Ammon's horn (tissue), 1 donor: ENCODE data around the gene TERB1.
A peak's percentile ranks its signal among the peaks of the same experiment; 100 is the strongest.

Source experiments
- DNase-seq: peaks from one replicate; pipeline ENCODE4 v3.0.0-alpha.2; 2016; ENCODE audit warnings: low spot score

TERB1 gene

DNA sequence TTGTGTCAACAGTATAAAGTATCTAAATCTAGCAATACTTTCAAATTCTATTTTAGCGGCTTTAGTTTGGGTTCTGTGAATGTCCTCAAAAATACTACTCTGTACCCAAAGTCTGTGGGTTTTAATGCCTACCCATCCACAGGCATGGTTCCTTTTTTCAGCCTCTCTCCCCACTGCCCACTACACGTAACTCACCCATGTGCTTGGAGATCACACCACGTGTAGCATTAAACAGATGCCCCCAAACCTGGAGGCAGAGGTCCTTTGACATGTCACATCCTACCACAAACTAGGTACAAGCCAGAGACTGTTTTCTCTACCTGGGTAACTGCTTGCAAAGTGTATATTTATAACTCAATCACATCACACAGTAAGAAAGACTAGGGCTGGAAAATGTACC, 55.3 kb downstream of the TERB1 start:
- no peak for DNase-seq

DNA sequence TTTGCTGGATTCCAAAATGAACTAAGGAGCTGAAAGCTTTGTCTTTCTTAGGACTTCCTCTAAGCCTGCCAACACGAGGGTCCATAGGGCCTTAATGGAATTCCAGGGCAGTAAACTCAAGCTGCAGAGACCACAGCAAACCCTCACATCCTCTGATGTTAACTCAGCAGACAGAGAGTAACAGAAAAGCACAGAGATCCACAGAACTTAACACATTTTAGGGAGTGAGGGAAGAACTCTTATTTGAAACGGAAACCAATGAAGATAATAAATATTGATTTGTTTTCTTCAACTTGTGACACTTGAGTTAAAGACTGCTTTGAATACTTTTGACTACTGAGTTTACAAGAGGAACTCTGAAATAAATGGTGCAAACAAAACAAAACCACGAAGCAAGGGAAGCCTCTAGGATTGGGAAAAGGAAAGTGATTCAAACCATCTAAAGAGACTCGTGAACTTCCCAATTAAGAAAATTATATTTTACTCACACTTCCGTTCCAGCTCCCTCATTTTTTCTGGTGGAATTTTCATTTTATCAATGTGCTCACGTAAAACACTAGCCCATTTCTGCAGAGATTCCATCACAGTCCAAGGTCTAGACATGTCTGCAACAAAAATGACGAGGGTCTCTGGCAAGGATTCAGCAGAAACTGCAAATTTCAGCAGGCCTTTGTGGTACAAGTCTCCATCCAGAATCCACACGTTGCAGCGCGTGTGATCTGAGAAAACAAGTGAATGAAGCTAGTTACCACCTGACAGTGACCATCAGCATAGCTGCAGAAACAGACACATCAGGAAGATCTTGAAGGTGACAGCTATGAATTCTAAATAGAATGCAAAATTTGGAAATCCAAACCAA, 59.2 kb downstream of the TERB1 start:
- no peak for DNase-seq

DNA sequence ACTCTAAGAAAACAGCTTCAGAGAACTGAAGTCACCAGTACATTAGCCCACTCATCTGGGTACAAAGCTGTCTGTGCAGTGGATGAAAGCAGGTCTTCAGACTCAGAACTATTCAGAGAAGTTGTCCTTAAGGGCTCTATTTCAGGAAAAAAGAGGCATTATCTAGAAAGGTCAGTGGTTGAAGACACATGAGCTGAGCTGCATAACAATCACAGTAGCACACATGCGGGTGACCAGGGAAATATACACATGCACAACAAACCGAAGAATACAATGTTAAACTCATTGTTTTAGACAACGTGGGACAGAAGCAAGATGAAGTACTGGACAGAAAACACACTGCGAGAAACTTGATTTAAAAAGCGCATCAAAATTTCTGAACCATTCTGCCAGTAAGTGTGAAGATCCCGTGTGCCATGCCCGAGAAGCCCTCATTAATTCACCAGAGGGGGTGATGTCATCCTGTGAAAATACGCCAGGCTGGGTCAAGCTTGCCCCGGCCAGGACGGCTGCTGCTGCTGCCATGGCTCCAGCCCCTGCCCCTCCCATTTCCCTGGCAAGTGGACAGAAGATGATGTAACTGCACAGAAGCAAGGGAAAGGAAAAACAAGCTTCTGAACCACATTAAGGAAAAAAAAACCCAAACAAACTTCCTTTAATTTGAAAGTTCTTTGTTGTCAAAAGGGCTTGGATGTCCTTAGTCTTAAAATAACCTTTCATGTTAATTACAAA, 60.0 kb downstream of the TERB1 start:
- DNase-seq = peak; percentile 99

DNA sequence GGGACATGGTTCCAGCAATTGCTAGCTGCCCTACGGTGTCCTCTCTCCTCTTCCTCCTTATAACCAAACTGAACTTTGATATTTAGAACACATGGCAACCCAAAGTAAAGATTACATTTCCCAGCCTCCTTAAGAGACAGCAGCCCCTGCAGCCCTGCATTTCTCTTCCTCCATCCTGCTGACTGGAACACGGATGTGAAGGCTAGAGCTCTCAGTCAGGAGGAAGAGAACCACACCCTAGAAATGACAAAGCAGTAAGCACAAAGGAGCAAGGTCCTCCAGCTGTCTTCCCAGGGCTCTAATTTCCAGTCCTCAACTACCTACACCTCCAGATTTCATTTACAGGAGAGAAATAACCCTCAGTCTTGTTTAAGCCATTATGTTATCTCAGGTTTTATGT, 60.9 kb downstream of the TERB1 start:
- no peak for DNase-seq

DNA sequence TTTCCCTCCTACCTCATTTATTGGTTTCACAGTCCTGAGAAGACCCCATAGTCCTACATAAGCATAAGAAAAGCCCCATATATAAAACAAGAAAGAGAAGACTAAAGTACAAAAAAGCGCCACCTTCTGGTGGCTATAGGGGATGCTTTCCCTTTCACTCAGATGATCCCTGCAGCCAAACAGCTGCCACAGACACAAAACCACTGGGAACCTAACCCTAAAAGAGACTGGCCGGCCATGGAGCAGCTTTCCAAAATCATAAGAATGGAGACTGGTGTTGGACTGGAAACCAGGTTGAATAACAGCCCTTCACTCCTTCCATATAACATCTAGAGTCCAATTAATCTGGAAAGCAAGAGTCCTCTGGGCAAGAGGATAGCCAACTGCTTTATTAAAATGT, 61.4 kb downstream of the TERB1 start:
- DNase-seq = no peak

DNA sequence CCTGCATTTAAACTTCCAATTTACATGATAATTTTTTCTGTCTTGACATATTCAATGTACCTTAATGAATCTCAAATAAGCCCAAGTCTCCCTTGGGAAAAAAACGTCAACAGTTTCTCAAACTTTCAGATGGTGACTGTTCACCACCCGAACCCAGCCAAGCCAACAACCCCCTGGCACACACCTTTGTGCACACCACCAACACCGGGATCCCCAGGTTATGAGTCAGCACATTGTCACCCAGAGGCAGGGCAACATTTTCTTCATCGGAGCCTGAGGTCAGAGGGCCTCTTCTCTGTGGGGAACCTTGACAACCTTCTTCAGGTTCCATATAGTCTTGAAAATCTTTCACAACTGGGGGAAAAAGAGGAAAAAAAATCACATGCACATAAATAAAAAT, 65.5 kb downstream of the TERB1 start:
- DNase-seq = no peak

DNA sequence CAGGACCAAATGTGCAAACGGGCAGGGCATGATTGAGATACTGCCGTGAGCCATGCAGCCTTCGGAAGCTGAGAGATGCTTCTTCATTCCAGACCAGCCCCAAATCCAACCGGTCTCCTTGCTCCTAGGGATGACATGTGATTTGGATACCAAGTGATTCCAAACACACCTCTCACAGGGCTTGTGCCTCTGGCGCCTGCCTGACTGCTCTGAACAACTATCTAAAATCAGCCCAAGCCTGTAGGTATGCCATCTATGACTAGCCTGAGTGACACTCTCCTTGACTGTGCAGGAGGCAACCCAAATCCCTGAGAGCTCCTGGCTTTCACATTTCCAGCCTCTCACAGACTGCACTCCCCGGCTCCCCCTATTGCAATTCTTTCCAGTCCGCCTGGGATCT, 70.3 kb downstream of the TERB1 start:
- no peak for DNase-seq

DNA sequence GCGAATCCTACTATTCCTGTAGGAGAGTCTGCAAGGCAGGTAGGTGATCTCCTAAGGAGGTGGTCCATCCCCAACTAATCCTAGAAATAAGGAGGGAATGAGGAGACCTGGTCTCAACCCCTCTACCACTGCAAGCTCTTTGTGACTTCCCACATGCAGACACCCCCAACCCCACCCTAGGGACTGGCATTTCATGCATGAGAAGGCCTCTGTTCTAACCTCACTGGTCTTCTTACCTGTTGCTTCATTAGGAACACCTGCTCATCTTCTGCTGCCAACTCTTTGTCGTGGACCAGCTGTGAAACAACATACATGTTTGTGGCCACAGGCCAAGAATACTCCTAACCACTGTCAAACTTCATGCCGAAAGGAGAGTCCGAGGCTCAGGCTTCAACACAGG, 72.6 kb downstream of the TERB1 start:
- DNase-seq = no peak

DNA sequence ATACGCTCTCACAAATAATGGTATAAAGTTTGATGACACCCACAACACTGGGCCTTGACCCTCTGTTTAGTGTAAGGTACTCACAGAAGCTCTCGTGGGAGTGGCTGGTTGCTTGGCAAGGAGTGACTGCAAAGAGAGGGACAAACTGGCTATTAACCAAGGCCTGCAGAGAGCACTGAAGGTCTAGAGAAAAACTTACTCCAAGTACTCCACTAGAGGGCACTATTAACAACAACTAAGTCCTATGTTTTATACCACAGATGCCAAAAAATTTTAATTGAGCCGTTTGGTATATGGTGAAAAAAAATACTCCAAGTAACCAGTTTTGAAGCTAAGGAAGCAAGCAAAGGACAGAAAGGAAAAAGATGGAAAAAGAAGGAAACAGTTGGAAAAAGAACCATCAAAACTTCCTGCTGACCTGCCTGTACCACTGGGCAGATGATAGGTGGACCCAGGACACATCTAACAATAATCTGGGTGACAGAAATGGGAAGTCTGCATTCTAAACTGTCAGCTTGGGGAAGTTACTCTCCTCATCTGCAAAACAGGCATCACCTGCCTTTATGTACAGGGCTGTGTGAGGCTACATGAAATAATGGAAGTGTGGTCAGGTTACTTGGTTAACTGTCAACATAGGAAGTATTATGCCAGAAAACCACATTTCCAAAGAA, 73.1 kb downstream of the TERB1 start:
- peak; percentile 85 for DNase-seq

DNA sequence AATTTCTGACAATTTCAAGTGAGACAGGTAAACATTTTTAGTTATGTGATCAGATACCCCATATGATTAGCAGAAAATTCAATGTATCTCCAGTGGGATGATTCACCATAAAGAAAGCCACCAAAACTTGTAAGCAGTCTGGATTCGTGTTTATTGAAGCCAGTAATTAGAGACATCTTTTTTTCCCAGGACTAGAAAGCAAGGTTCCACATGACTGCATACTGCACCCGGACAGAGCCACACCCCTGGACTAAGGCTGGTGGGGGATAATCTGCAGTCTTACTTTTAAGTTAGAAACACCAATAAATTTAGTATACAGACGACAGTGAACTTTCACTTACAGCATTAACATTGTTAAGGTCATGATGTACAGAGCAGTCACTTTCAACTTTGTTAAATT, 80.6 kb downstream of the TERB1 start:
- no peak for DNase-seq

DNA sequence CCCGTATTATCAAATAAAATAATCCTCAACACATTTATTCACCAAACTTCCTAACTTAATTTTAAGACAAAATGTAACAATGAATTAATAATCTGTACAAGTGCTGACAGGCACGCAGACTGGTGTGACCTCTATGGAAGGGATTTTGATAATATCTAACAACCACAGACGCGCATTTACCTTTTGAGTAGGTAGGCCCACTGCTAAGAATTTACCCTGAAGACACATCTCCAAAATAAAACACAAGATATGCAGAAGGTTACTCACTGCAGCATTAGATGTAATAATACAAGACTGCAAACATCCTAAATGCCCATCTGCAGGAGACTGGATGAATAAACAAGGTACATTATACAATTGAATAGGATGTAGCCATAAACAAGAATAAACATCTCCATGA, 82.1 kb downstream of the TERB1 start:
- no peak for DNase-seq

DNA sequence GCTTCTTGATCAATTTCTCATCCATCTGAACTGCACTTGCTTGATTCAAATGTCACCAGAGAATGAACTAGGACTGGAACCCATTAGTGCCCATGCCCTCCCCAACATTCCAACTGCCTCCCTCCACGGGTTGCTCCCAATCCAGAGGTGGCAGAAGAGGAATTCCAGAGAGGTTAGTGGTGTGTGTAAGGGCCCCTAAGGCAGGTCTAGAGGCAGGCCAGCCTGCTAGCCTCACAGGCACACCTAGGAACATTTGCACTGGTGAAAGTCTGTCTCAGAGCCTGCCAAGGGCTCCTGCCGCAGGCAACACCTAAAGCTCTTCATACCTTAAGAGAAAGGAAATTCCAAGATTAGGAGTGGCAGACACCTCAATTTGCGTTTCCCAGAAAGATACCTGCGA, 83.6 kb downstream of the TERB1 start:
- DNase-seq = no peak

DNA sequence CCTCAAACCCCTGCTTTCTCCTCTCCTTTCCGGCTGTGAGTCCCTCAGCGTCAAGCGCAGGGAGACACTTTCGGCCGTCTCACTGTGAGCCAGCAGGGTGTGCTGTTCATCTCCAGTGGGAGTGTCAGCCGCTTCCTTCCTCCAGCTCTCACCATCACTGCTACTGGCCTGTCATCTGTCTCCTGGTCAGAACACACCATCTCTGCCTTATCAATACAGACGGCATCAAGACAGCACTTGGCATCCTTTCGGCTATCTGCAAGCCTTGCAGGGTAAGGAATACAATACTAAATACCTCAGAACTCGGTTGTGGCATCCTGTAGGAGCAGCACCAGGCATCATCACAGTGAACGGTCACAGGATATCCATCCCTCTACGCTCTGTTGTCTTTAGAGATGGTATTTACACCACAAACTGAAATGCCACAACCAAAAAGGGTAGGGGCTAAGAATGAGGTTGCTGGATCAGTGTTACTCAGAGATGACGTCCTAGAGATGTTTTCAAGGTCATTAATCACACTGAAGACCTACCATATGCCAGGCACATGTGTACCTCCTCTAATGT, 84.2 kb downstream of the TERB1 start:
- DNase-seq = peak; percentile 75

DNA sequence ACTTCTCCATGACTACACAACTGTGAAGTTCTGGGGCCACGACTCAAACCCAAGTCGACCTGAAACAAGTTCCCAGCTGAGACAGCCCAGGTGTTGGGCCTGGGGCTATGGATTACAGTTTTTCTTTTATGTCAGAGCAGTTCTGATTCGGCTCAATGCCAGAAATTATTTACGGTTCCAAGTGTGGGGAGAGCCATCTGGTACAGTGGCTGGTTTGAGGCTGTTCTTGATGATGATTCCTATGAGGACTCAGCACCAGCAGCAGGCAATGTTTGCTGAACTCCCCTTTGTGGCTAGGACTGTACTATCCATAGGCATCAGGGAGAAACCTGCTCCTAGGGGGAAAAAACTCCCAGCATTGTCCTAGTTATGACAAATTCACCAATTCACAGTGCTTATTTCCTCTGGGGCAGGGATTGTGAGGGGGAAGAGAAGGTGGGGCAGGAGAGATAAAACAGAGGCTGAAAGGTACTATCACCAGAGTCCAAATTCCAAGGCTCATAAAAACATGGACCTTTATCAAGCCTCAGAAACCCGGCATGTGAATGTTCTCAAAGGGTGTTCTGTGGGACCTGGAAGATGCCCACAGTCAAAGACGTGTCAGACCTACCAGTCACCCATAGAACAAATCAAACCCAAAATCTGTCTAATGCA, 86.6 kb downstream of the TERB1 start:
- no peak for DNase-seq

DNA sequence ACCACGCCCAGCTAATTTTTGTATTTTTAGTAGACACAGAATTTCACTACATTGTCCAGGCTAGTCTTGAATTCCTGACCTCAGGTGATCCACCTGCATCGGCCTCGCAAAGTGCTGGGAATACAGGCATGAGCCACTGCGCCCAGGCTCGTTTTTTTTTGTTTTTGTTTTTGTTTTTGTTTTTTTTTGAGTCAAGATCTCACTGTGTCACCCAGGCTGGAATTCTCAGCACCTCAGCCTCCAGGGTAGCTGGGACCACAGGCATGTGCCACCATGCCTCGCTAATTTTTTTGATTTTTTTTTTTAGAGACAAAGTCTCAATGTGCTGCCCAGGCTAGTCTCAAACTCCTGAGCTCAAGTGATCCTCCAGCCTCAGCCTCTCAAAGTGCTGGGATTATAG, 87.3 kb downstream of the TERB1 start:
- no peak for DNase-seq

DNA sequence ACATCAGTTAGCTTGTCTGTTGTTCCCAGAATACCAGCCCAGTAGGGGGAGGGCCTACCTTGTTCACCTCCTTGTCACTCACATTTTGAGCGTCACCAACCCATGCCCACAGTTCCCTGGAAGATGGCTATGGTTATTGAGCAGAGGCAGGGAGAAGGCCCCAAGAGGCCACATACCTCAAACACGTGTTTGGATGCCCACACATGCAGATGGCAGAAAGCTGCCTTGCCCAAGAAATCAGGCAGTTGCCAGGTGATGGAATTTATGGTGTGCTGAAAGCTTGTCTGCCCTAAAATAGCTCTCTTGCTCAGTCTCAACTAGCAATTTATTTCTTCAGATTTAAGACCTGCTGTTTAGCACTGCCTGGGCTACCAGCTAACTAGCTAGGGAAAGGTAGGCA, 88.3 kb downstream of the TERB1 start:
- no peak for DNase-seq

DNA sequence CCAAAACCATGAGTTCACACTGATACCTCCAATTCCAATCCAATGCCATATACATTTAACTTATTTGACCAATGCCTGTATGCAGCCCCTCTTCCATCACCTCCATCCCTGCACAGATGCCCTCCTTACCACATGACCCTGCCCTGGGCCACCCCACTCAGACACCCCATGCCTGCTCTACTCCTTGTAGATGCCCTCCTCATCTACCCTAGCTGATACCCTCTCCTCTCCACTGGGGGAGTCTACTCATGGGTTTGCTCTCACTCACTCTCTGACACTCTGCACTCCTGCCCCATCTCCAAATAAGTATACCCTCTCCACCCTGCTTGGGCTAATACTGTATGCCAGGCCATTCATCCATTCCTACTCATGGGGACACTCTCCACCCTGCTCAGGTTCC, 88.9 kb downstream of the TERB1 start:
- DNase-seq = no peak

DNA sequence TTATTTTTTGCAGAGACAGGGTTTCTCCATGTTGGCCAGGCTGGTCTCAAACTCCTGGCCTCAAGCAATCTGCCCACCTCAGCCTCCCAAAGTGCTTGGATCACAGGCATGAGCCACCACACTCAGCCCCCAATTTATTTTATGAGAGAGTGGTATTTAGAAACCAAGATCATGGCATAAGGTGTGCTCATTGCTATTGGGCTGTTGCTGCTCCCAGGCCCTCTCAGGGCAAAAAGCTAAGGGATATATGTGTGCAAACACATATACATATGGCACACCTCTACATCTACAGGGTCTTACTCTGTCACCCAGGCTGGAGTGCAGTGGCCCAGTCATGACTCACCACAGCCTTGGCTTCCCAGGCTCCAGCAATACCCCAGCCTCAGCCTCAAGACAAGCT, 89.8 kb downstream of the TERB1 start:
- DNase-seq = no peak

DNA sequence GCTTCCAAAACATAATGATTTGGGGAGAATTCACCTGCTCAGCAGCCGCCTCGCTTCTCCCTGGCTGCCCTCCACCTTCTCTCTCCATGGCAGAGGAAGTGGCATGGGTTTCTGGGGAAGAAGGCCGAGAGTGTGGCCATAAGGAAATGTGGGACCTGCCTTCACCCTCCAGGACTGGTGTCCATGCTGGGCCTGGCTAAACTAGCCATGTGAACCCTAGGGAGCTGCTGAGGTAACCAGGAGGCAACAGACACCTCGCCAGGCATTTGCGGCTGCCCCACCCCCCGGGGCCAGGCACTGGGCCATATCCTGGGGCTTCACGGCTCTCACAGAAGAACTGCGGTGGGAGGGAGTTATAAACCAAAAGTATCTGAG, 94.9 kb downstream of the TERB1 start:
- DNase-seq = no peak

DNA sequence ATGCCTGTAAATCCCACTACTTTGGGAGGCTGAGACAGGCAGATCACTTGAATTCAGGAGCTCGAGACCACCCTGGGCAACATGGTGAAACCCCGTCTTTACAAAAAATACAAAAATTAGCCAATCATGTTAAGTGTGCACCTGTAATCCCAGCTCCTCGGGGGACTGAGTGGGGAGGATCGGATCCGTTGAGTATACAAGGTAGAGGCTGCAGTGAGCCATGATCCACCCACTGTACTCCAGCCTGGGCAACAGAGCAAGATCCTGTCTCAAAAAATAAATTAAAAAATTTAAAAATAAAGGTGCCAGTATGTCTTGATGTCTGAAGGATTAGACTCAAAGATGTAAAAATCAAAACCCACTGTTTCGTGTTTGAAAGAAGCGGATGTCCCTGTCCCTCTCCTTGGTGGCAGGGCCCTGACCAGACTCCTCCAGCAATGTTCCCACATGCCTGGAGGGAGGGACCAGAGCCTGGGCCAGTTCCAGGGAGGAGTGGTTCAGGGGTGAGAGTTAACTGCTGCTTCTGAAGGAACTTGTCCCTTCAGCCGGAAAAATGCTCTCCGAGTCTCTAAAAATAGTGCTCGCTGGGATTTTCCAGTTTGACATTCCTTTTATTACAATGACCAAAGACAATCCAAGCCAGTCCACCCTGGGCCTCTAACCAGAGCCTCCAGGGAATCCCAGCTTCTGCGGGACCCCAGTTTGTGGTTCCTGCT, 95.4 kb downstream of the TERB1 start:
- DNase-seq = peak; percentile 51
